HCT116 (cell line): Measurements from ENCODE around the gene IQCC.

Experiments used
- FOSL1 ChIP-seq: IDR thresholded peaks from 2 replicates; pipeline ENCODE4 v1.6.1; 2012; ENCODE audit warnings: low read depth
- POLR2A ChIP-seq: IDR thresholded peaks from 2 replicates; pipeline ENCODE4 v1.7.0; 2011; ENCODE audit warnings: borderline replicate concordance; ENCODE audit not compliant: insufficient read depth, insufficient read length; ENCODE audit errors: extremely low read depth
- POLR2AphosphoS5 ChIP-seq: IDR thresholded peaks from 2 replicates; pipeline ENCODE4 v1.6.1; 2011; ENCODE audit warnings: mild to moderate bottlenecking, low read depth, low read length, moderate library complexity

GRCh38 chr1:32255072-32256071, 49.9 kb downstream of the IQCC start:
- TF ChIP-seq FOSL1 (no peak), POLR2AphosphoS5 (no peak), POLR2A (no peak)
